Suppressor macrophage (primary cell): ENCODE measurements around the gene NBEA.
"Not testable (repeated sequence)": the region's sequence is repeated elsewhere in the genome, so short reads cannot be mapped to it uniquely, and the experiment has no call there.

ENCODE experiments used
- DNase-seq, 4 experiments: peaks; one replicate each; pipeline ENCODE4 v3.0.0-alpha.2; 2020 to 2022

NBEA gene

GRCh38 chr13:35392768-35393167 lies 450.7 kb downstream of the NBEA start:
- no peak for DNase-seq

- no peak for DNase-seq
Observed at GRCh38 chr13:35393886-35394285, 451.8 kb downstream of the NBEA start.

- not testable (repeated sequence) for DNase-seq
Observed at GRCh38 chr13:35408285-35408684, 466.2 kb downstream of the NBEA start.

- no peak for DNase-seq
Observed at GRCh38 chr13:35411059-35411744, 469.1 kb downstream of the NBEA start.

GRCh38 chr13:35448465-35448864 lies 506.4 kb downstream of the NBEA start:
- DNase-seq: no peak

- DNase-seq: no peak
Observed at GRCh38 chr13:35449821-35450220, 507.8 kb downstream of the NBEA start.

GRCh38 chr13:35455022-35455421 lies 513.0 kb downstream of the NBEA start:
- DNase-seq: no peak

- no peak for DNase-seq
Observed at GRCh38 chr13:35457258-35457657, 515.2 kb downstream of the NBEA start.

- no peak for DNase-seq
Observed at GRCh38 chr13:35460061-35460460, 518.0 kb downstream of the NBEA start.

- DNase-seq: no peak
Observed at GRCh38 chr13:35465371-35465770, 523.3 kb downstream of the NBEA start.

- DNase-seq: no peak
Observed at GRCh38 chr13:35468195-35468594, 526.1 kb downstream of the NBEA start.

- DNase-seq: no peak
Observed at GRCh38 chr13:35469806-35470525, 527.9 kb downstream of the NBEA start.

GRCh38 chr13:35470671-35471661 lies 528.9 kb downstream of the NBEA start:
- DNase-seq: peak in 2 of 4 experiments; percentile 5 to 36

- DNase-seq: no peak
Observed at GRCh38 chr13:35471706-35472322, 529.7 kb downstream of the NBEA start.

- DNase-seq: no peak
Observed at GRCh38 chr13:35472323-35472881, 530.3 kb downstream of the NBEA start.

GRCh38 chr13:35473206-35473775 lies 531.2 kb downstream of the NBEA start:
- DNase-seq: no peak

GRCh38 chr13:35473802-35474201 lies 531.7 kb downstream of the NBEA start:
- DNase-seq: no peak

- DNase-seq: no peak
Observed at GRCh38 chr13:35474496-35475211, 532.6 kb downstream of the NBEA start.

GRCh38 chr13:35475212-35475959 lies 533.3 kb downstream of the NBEA start:
- DNase-seq: peak in 3 of 4 experiments; percentile 8 to 28 (median 21)
